ENCODE data around the gene PIK3R6.

- TF ChIP-seq, protein P1, sequence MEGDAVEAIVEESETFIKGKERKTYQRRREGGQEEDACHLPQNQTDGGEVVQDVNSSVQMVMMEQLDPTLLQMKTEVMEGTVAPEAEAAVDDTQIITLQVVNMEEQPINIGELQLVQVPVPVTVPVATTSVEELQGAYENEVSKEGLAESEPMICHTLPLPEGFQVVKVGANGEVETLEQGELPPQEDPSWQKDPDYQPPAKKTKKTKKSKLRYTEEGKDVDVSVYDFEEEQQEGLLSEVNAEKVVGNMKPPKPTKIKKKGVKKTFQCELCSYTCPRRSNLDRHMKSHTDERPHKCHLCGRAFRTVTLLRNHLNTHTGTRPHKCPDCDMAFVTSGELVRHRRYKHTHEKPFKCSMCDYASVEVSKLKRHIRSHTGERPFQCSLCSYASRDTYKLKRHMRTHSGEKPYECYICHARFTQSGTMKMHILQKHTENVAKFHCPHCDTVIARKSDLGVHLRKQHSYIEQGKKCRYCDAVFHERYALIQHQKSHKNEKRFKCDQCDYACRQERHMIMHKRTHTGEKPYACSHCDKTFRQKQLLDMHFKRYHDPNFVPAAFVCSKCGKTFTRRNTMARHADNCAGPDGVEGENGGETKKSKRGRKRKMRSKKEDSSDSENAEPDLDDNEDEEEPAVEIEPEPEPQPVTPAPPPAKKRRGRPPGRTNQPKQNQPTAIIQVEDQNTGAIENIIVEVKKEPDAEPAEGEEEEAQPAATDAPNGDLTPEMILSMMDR (IDR thresholded peaks at IDR 0.05): no peak
- no peak for TF ChIP-seq EZH2 (IDR thresholded peaks at IDR 0.05; ENCODE audit: borderline replicate concordance, insufficient read depth, low read depth, low read length, poor library complexity, severe bottlenecking)
Observed at GRCh38 chr17:8849311-8850041, 18.0 kb downstream of the PIK3R6 start.

Data from B cell (primary cell).